ENCODE measurements around the gene MRPL47.

DNA sequence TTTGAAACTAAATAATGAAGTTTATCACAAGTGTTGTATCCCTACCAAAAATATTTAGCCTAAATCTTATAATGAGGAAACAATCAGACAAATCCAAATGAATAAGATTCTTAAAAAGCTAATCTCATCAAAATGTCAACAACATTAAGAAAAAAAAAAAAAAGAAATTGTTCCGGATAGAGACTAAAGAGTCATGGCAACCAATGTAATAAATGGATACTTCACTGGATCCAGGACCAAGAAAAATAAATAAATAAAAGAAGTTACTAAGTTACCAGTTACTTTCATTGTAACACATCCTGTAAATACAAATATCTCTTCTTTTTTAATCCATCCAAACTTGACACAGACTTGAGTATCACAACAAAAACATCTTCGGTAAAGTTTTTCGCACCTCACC lies 607 bp downstream of the MRPL47 start:
- TF ChIP-seq, protein P1, sequence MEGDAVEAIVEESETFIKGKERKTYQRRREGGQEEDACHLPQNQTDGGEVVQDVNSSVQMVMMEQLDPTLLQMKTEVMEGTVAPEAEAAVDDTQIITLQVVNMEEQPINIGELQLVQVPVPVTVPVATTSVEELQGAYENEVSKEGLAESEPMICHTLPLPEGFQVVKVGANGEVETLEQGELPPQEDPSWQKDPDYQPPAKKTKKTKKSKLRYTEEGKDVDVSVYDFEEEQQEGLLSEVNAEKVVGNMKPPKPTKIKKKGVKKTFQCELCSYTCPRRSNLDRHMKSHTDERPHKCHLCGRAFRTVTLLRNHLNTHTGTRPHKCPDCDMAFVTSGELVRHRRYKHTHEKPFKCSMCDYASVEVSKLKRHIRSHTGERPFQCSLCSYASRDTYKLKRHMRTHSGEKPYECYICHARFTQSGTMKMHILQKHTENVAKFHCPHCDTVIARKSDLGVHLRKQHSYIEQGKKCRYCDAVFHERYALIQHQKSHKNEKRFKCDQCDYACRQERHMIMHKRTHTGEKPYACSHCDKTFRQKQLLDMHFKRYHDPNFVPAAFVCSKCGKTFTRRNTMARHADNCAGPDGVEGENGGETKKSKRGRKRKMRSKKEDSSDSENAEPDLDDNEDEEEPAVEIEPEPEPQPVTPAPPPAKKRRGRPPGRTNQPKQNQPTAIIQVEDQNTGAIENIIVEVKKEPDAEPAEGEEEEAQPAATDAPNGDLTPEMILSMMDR (IDR thresholded peaks at IDR 0.05), result no peak
- no peak for TF ChIP-seq POLR2A (IDR thresholded peaks at IDR 0.05)

Measured in thyroid gland (tissue), 4 donors.